ENCODE measurements around the gene ACADS.
"Not testable (repeated sequence)": the region's sequence is repeated elsewhere in the genome, so short reads cannot be mapped to it uniquely, and the experiment has no call there.

ACADS gene

GRCh38 chr12:120732198-120732597 is 6.6 kb downstream of the ACADS start:
- DNase-seq (ENCODE audit: low spot score), result not testable (repeated sequence)

DNA sequence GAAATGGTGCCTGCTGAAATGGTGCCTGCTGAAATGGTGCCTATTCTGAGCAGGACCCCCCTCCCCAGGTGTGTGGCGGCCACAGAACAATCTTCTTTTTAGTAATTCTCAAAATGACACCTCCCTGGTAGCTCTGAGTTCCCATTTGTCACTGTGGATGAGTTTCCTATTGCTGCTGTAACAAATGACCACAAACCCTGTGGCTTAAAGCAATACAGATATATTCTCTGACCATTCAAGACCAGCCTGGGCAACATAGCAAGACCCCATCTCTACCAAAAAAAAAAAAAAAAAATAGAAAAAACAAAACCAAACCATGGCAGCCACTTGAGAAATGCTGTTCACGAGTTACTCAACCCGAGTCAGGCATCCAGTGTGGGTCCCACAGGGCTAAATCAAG is 7.9 kb downstream of the ACADS start:
- DNase-seq (ENCODE audit: low spot score), result no peak

GRCh38 chr12:120734210-120734609 is 8.6 kb downstream of the ACADS start:
- no peak for DNase-seq (ENCODE audit: low spot score)

GRCh38 chr12:120735181-120735580 is 9.6 kb downstream of the ACADS start:
- DNase-seq (ENCODE audit: low spot score), result no peak

DNA sequence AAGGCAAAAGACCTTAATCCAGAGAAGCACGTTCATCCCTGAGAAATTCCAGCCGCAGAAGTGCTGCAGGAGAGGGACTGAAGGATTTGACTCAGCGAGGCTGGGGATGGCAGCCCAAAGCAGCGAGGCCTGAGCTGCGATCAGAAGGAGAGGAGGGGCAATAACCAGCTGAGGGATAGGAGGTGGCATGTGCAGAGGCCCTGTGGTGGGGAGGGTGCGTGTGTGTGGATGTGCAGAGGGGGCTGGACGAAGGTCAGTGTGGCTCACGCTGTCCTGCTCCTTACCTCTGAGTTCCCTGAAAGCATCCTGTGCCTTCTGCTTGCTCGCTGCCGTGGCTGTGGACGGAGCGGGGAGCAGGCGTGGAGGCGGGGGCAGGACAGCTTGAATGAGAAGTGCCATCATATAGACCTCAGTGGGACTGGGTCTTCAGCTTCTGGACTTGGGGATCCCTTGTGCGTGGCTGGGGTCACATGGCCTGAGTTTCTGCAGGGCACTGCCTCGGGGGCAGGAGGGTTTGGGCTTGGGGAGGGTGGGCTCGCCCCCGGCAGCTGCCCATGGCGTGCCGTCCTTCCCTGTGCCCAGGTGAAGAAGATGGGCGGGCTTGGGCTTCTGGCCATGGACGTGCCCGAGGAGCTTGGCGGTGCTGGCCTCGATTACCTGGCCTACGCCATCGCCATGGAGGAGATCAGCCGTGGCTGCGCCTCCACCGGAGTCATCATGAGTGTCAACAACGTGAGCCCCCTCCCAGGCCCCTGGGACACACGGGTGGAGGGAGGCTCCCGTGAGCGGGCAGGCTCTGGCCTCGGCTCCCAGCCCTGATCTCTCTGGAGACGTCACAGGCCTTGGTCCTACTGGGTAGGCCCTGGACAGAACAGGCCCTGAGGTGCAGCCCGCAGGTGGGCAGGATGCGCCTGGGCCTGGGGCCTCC is 11.0 kb downstream of the ACADS start:
- no peak for DNase-seq (ENCODE audit: low spot score)

- no peak for DNase-seq (ENCODE audit: low spot score)
Measured at GRCh38 chr12:120737557-120738251, 12.1 kb downstream of the ACADS start.

- no peak for DNase-seq (ENCODE audit: low spot score)
Measured at GRCh38 chr12:120738252-120739030, 12.8 kb downstream of the ACADS start.

GRCh38 chr12:120739031-120739762 is 13.6 kb downstream of the ACADS start:
- DNase-seq (ENCODE audit: low spot score), result no peak

GRCh38 chr12:120739821-120740613 is 14.4 kb downstream of the ACADS start:
- DNase-seq (ENCODE audit: low spot score), result no peak

GRCh38 chr12:120740871-120741270 is 15.2 kb downstream of the ACADS start:
- no peak for DNase-seq (ENCODE audit: low spot score)

GRCh38 chr12:120741476-120742421 is 16.1 kb downstream of the ACADS start:
- DNase-seq (ENCODE audit: low spot score), result no peak

DNA sequence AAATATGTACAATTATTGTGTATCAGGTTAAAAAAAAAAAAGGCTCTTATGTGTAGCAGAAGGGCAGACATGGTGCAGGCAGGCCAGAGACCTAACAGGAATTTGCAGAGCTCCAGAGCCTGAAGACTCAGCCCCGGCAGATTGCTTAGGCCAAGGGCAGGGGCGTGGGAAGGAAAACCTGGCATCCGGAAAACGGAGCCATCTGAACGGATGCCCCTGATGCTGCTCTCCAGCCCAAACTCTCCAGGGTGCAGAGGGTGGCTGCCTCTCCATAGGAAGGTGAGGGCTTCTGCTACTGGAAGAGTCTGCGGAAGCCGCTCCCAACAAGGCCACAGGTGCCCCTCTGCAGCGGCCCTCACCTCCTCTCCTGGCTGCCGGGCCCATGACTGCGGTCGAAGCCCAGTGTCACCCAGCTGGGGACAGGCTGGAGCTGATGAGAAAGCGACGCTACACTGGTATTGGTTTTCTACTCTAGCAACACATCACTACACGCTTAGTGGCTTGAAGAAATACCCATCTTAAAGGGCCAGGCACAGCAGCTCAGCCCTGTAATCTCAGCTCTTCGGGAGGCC is 19.4 kb downstream of the ACADS start:
- DNase-seq (ENCODE audit: low spot score), result no peak

- no peak for DNase-seq (ENCODE audit: low spot score)
Measured at GRCh38 chr12:120748242-120748641, 22.6 kb downstream of the ACADS start.

DNA sequence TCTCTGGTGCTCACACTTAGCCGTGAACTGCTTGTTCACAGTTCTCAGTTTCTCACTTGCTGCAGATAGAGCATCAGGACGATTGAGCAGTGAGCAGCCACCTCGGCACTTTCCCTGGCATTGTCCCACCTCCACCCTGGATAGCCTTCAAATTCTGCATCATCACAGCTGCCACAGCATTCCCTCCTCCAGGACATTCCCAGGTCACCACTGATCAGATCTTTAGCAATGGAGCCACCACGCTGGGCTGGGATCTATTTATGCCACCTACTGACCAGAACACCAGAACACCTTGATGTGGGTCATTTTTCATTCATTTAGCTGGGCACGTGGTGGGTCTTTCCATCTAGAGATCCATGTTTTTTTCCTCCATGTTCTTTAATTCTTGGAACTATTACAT is 23.6 kb downstream of the ACADS start:
- no peak for DNase-seq (ENCODE audit: low spot score)

GRCh38 chr12:120750806-120751205 is 25.2 kb downstream of the ACADS start:
- no peak for DNase-seq (ENCODE audit: low spot score)

DNA sequence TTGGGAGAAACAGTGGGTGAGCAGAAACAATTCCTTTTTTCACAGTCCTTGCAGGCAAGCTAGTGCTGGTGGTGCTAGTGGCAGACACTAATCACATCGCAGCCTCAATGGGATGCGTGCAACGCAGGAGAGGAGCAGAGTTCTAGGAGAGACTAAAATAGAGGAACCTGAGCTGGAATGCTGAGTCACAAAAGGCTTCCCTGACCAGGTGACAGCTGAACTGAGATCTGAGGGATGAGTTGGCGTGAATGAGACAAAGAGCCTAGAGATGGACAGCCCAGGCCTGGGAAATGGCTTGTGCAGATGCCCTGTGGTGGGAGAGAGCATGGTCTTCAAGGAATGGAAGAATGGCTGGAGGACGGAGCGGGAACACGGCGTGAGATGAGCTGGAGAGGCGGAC is 25.8 kb downstream of the ACADS start:
- DNase-seq (ENCODE audit: low spot score), result no peak

- no peak for DNase-seq (ENCODE audit: low spot score)
Measured at GRCh38 chr12:120754792-120755191, 29.2 kb downstream of the ACADS start.

- DNase-seq (ENCODE audit: low spot score), result no peak
Measured at GRCh38 chr12:120755269-120755668, 29.6 kb downstream of the ACADS start.

GRCh38 chr12:120757226-120757742 is 31.7 kb downstream of the ACADS start:
- DNase-seq (ENCODE audit: low spot score), result no peak

All from AG08395 (cell line).